GM21723 (cell line): ENCODE measurements around the gene ZNF799.
"Not testable (repeated sequence)": the region's sequence is repeated elsewhere in the genome, so short reads cannot be mapped to it uniquely, and the experiment has no call there.

ENCODE experiments used
- ATAC-seq: cut with Tn5 transposase; IDR thresholded peaks from one replicate; pipeline ENCODE4 v1.9.1; 2021; ENCODE audit warnings: mild to moderate bottlenecking, moderate library complexity; ENCODE audit not compliant: unreplicated experiment

ZNF799 gene

GRCh38 chr19:12400633-12401502 is at the start of gene ZNF799:
Gene ZNF799 (minus strand): TSS chr19:12401271. CDS start chr19:12401070, 201 bp downstream.
- ATAC-seq: peak; percentile 87

GRCh38 chr19:12450844-12451243 is 49.8 kb upstream of the ZNF799 start:
- ATAC-seq: no peak

GRCh38 chr19:12448808-12449207 is 47.7 kb upstream of the ZNF799 start:
- no peak for ATAC-seq

GRCh38 chr19:12440541-12441316 is 39.7 kb upstream of the ZNF799 start, which contains the start of gene ZNF443:
Gene ZNF443 (minus strand): TSS chr19:12441021. CDS start chr19:12440914, 107 bp downstream.
- ATAC-seq: peak; percentile 94

GRCh38 chr19:12439686-12440540 is 38.8 kb upstream of the ZNF799 start:
- ATAC-seq: peak; percentile 28

GRCh38 chr19:12430726-12431299 is 29.7 kb upstream of the ZNF799 start:
- ATAC-seq: not testable (repeated sequence)

- ATAC-seq: no peak
These were observed 24.8 kb upstream of the ZNF799 start for GRCh38 chr19:12425888-12426274.

GRCh38 chr19:12425236-12425887 is 24.3 kb upstream of the ZNF799 start:
- ATAC-seq: no peak

- ATAC-seq: not testable (repeated sequence)
These were observed 16.2 kb upstream of the ZNF799 start for GRCh38 chr19:12417273-12417672.

- ATAC-seq: no peak
These were observed 10.8 kb upstream of the ZNF799 start for GRCh38 chr19:12411893-12412292.

- ATAC-seq: peak; percentile 39
These were observed 1.0 kb downstream of the ZNF799 start for GRCh38 chr19:12399901-12400632.

GRCh38 chr19:12391148-12391547 is 9.9 kb downstream of the ZNF799 start:
- ATAC-seq: not testable (repeated sequence)

- ATAC-seq: not testable (repeated sequence)
These were observed 14.7 kb downstream of the ZNF799 start for GRCh38 chr19:12386365-12386764.

- ATAC-seq: no peak
These were observed 20.7 kb downstream of the ZNF799 start for GRCh38 chr19:12380444-12380737.

GRCh38 chr19:12379732-12380443 is 21.2 kb downstream of the ZNF799 start:
- ATAC-seq: no peak

- no peak for ATAC-seq
These were observed 27.0 kb downstream of the ZNF799 start for GRCh38 chr19:12374026-12374425.

GRCh38 chr19:12365236-12366162 is 35.6 kb downstream of the ZNF799 start, which contains the start of gene ZNF442:
Gene ZNF442 (minus strand): TSS chr19:12365683. CDS start chr19:12363631, 2,052 bp downstream.
- ATAC-seq: peak; percentile 97
